ENCODE measurements around the gene GNB2. TPM values are rescaled to one million over a fixed set of nuclear protein-coding genes. Genes with fewer than 3 reads are reported as not detected.

GNB2 gene
- total and polyA plus RNA-seq, 4 donors: 37.6 to 133 (median 73.2) TPM

GRCh38 chr7:100692578-100692961 is 19.0 kb downstream of the GNB2 start:
- WGBS: 70% methylated on average over 6 of the region's 6 CpGs
- DNase-seq (ENCODE audit: low spot score): no peak
- Histone ChIP-seq H3K36me3 (ENCODE audit: control insufficient read depth in 4 of 4, insufficient read depth in 3 of 4, low read depth in 1 of 4, low read length in 3 of 4) (peaks cover 0 to 9% (median 1%) of the 10 kb centered on the region in 4 donors), H3K27ac (ENCODE audit: low read depth in 1 of 2, low read length in 2 of 2) (no peak overlapping the region), H3K9ac (ENCODE audit: low read depth in 1 of 2, low read length in 2 of 2) (no peak overlapping the region), H3K9me3 (ENCODE audit: control insufficient read depth in 4 of 4, low read length in 3 of 4) (no peaks in the 10 kb centered on the region), H3K27me3 (ENCODE audit: control insufficient read depth in 4 of 4, insufficient read depth in 4 of 4, low read length in 3 of 4) (no peaks in the 10 kb centered on the region), H3K4me3 (ENCODE audit: low read depth in 1 of 3, low read length in 3 of 3) (peak overlapping the region in 1 of 3 donors; percentile 94), H3K4me1 (ENCODE audit: control insufficient read depth in 4 of 4, insufficient read depth in 4 of 4, low read length in 3 of 4) (peaks cover 7 to 34% (median 21%) of the 10 kb centered on the region in 4 donors)
- TF ChIP-seq MAX (IDR thresholded peaks at IDR 0.05): no peak

GRCh38 chr7:100693312-100694097 is 20.0 kb downstream of the GNB2 start:
- H3K27ac ChIP-seq (ENCODE audit: low read depth in 1 of 2, low read length in 2 of 2): peak overlapping the region; percentile 2 to 63
- H3K9me3 ChIP-seq (ENCODE audit: control insufficient read depth in 4 of 4, low read length in 3 of 4): no peaks in the 10 kb centered on the region
- under 1% methylated on average over 81 of the region's 81 CpGs for WGBS
- H3K4me3 ChIP-seq (ENCODE audit: low read depth in 1 of 3, low read length in 3 of 3): peak overlapping the region; percentile 29 to 94 (median 56)
- H3K4me1 ChIP-seq (ENCODE audit: control insufficient read depth in 4 of 4, insufficient read depth in 4 of 4, low read length in 3 of 4): peaks cover 7 to 32% (median 21%) of the 10 kb centered on the region in 4 donors
- DNase-seq (ENCODE audit: low spot score): peak; percentile 39
- no peaks in the 10 kb centered on the region for H3K27me3 ChIP-seq (ENCODE audit: control insufficient read depth in 4 of 4, insufficient read depth in 4 of 4, low read length in 3 of 4)
- H3K9ac ChIP-seq (ENCODE audit: low read depth in 1 of 2, low read length in 2 of 2): peak overlapping the region in 1 of 2 donors; percentile 1
- peaks cover 0 to 3% (median 0%) of the 10 kb centered on the region in 4 donors for H3K36me3 ChIP-seq (ENCODE audit: control insufficient read depth in 4 of 4, insufficient read depth in 3 of 4, low read depth in 1 of 4, low read length in 3 of 4)
- TF ChIP-seq YY1 (IDR thresholded peaks at IDR 0.05) (no peak), NR2F2 (IDR thresholded peaks at IDR 0.05) (no peak), TAF1 (conservative IDR thresholded peaks at IDR 0.05) (no peak), HNF4G (IDR thresholded peaks at IDR 0.05) (no peak), SP1 (IDR thresholded peaks at IDR 0.05) (no peak), MAX (IDR thresholded peaks at IDR 0.05) (no peak), HNF4A (conservative IDR thresholded peaks at IDR 0.05) (no peak), ZBTB33 (IDR thresholded peaks at IDR 0.05) (no peak), FOXA1 (IDR thresholded peaks at IDR 0.05) (no peak), CTCF (IDR thresholded peaks at IDR 0.05; ENCODE audit: low read depth, low read length, missing input control) (no peak), REST (IDR thresholded peaks at IDR 0.05) (no peak), GABPA (IDR thresholded peaks at IDR 0.05 in 1 of 2, conservative IDR thresholded peaks at IDR 0.05 in 1 of 2) (no peak), ATF3 (IDR thresholded peaks at IDR 0.05) (no peak), JUND (IDR thresholded peaks at IDR 0.05) (no peak), RAD21 (IDR thresholded peaks at IDR 0.05) (no peak), FOXA2 (IDR thresholded peaks at IDR 0.05) (no peak), RXRA (IDR thresholded peaks at IDR 0.05) (no peak), EGR1 (IDR thresholded peaks at IDR 0.05; ENCODE audit: low read depth in 2 of 2) (no peak)

Data from liver (tissue), 9 donors.